CD4-positive, alpha-beta T cell (primary cell): Measurements from ENCODE around the gene GLP2R. TPM values are rescaled to one million over a fixed set of nuclear protein-coding genes. Genes with fewer than 3 reads are reported as not detected.

ENCODE experiments used
- ATAC-seq: fragments of 200-7000 bp; cut with Tn5 transposase; one replicate; pipeline ENCODE4 v1.10.0; 2022; ENCODE audit warnings: mild to moderate bottlenecking; ENCODE audit not compliant: poor library complexity
- CTCF ChIA-PET: fragments of 350-600 bp; sonication (Branson Sonifier 250); formaldehyde crosslinking; loops from one replicate; lab custom pipeline; 2021; ENCODE audit warnings: antibody characterized with exemption, inconsistent platforms; lab: Charles Lee
- POLR2A ChIA-PET: fragments of 350-600 bp; sonication (Branson Sonifier 250); formaldehyde crosslinking; loops from one replicate; lab custom pipeline; 2021; ENCODE audit warnings: antibody characterized with exemption, inconsistent platforms; lab: Charles Lee
- DNase-seq, 14 experiments: peaks; one replicate each; pipeline ENCODE4 v3.0.0-alpha.2; 2013 to 2020; ENCODE audit warnings: mixed read lengths in 2 of 14
- H3K27ac ChIP-seq, 2 donors: one replicate each; pipeline versions ENCODE4 v1.5.1 to v1.7.0; 2013; ENCODE audit warnings: low read length in 2 of 2, low read depth in 1 of 2, mild to moderate bottlenecking in 1 of 2
- H3K27me3 ChIP-seq, 2 experiments: 1 replicate in 1 of 2; 2 replicates in 1 of 2; pipeline versions ENCODE4 v1.6.1 to v1.7.0; 2013; ENCODE audit warnings: low read length in 2 of 2, control low read depth in 1 of 2, mild to moderate bottlenecking in 1 of 2, moderate library complexity in 1 of 2; ENCODE audit not compliant: insufficient read depth in 2 of 2, control insufficient read depth in 1 of 2
- H3K36me3 ChIP-seq: one replicate; pipeline ENCODE4 v1.6.1; 2013; ENCODE audit warnings: low read length, control low read depth; ENCODE audit not compliant: insufficient read depth
- H3K4me1 ChIP-seq: one replicate; pipeline ENCODE4 v1.6.1; 2013; ENCODE audit warnings: low read length, control low read depth; ENCODE audit not compliant: insufficient read depth
- H3K4me3 ChIP-seq: one replicate; pipeline ENCODE4 v1.5.1; 2013; ENCODE audit warnings: mild to moderate bottlenecking, low read length, moderate library complexity
- H3K9me3 ChIP-seq, 2 experiments: 1 replicate in 1 of 2; 2 replicates in 1 of 2; pipeline versions ENCODE4 v1.6.1 to v1.7.0; 2013; ENCODE audit warnings: low read length in 2 of 2, mild to moderate bottlenecking in 2 of 2, control low read depth in 1 of 2, moderate library complexity in 1 of 2; ENCODE audit not compliant: control insufficient read depth in 1 of 2, insufficient read depth in 1 of 2
- H3K27ac Mint-ChIP-seq: one replicate; pipeline ENCODE4 v1.8.0; 2020; ENCODE audit warnings: mixed read lengths
- H3K27me3 Mint-ChIP-seq: one replicate; pipeline ENCODE4 v1.8.0; 2021; ENCODE audit warnings: mixed read lengths
- H3K36me3 Mint-ChIP-seq: one replicate; pipeline ENCODE4 v1.8.0; 2021; ENCODE audit warnings: low read depth, mixed read lengths
- H3K4me1 Mint-ChIP-seq: one replicate; pipeline ENCODE4 v1.8.0; 2021; ENCODE audit warnings: low read depth, mixed read lengths
- H3K4me3 Mint-ChIP-seq: one replicate; pipeline ENCODE4 v1.8.0; 2020; ENCODE audit warnings: mild to moderate bottlenecking, mixed read lengths
- H3K9me3 Mint-ChIP-seq: one replicate; pipeline ENCODE4 v1.8.0; 2020; ENCODE audit warnings: mixed read lengths
- intact Hi-C, 2 experiments: fragments of 100-400 bp; cut with DNase I in 1 of 2; cut with micrococcal nuclease in 1 of 2; formaldehyde crosslinking; loops; one replicate each; pipeline versions ENCODE4 v1.15.1 to v1.9.0; 2023 to 2025; cut with DNase I, micrococcal nuclease
- total RNA-seq, 174 experiments: library from RNA in 2 of 174; stranded (reverse) in 2 of 174; gene quantifications; one replicate each; pipeline ENCODE4 v1.2.3 and lab custom pipeline; 2021 to 2026
- TF ChIP-seq, protein P1 (sequence below): fragments of 200-600 bp; IDR thresholded peaks from one replicate; pipeline ENCODE4 v1.8.0; 2022; ENCODE audit warnings: antibody characterized with exemption, mild to moderate bottlenecking

Gene GLP2R
- total RNA-seq, 2 experiments from 2014 or later, result not detected

DNA sequence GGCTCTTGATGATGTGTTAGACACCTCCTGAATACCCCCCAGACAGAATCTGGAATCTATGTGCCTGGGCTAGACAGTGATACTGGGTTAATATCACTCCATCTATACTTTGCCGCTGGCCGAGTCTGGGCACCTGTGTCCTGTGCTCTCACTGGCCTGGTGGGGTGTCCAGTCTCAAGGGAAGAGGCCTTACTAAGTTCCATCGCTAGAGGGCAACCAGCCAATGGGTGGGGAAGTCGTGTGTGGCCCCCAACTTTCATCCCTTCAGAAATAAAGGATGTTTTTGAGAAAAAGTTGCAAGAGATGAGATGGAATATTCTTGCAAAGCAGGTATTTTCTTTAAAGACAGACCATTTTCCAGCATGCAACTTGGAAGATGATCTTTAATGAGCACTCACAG, 1.6 kb upstream of the GLP2R start:
- no peaks in the 10 kb centered on the region for H3K36me3 Mint-ChIP-seq
- Histone ChIP-seq H3K36me3 (no peaks in the 10 kb centered on the region), H3K4me3 (no peak overlapping the region), H3K27me3 (no peaks in the 10 kb centered on the region), H3K9me3 (peaks cover 0 to 10% of the 10 kb centered on the region in 2 experiments), H3K27ac (no peak overlapping the region), H3K4me1 (no peaks in the 10 kb centered on the region)
- no peaks in the 10 kb centered on the region for H3K27me3 Mint-ChIP-seq
- POLR2A ChIA-PET, result no interaction called here
- DNase-seq (no peak), ATAC-seq (no peak)
- no peaks in the 10 kb centered on the region for H3K4me1 Mint-ChIP-seq
- no peaks in the 10 kb centered on the region for H3K9me3 Mint-ChIP-seq
- intact Hi-C loops, result no loop called here
- H3K27ac Mint-ChIP-seq, result no peak overlapping the region
- no peak overlapping the region for H3K4me3 Mint-ChIP-seq
- CTCF ChIA-PET, result no interaction called here
- TF ChIP-seq, protein P1, sequence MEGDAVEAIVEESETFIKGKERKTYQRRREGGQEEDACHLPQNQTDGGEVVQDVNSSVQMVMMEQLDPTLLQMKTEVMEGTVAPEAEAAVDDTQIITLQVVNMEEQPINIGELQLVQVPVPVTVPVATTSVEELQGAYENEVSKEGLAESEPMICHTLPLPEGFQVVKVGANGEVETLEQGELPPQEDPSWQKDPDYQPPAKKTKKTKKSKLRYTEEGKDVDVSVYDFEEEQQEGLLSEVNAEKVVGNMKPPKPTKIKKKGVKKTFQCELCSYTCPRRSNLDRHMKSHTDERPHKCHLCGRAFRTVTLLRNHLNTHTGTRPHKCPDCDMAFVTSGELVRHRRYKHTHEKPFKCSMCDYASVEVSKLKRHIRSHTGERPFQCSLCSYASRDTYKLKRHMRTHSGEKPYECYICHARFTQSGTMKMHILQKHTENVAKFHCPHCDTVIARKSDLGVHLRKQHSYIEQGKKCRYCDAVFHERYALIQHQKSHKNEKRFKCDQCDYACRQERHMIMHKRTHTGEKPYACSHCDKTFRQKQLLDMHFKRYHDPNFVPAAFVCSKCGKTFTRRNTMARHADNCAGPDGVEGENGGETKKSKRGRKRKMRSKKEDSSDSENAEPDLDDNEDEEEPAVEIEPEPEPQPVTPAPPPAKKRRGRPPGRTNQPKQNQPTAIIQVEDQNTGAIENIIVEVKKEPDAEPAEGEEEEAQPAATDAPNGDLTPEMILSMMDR, result no peak

DNA sequence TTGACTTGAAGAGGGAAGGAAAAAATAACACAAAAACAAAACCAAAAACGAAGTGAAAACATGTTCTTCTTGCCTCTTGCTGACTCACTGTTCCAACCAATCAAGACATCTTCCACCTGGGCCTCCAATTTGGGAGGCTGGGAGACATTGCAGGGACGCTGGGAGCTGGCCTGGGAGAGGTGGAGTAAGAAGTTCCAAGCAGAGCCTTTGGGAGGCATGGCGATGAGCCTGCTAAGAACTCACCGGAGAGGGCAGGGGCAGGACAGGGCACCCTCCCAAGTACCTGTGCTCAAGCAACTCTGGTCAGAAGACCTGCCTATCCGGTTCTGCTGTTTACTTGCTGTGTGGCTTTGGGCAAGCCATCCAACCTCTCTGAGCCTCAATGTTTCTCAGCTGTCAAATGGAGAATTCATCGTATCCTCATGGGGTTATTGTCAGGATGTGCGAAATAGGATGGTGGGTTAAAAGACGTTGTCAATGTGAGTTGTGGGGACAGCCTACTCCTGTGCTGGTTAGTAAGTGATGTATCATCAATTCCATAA, 856 bp upstream of the GLP2R start:
- no peak overlapping the region for H3K27ac Mint-ChIP-seq
- intact Hi-C loops, result no loop called here
- Histone ChIP-seq H3K4me1 (no peaks in the 10 kb centered on the region), H3K36me3 (no peaks in the 10 kb centered on the region), H3K9me3 (peaks cover 0 to 10% of the 10 kb centered on the region in 2 experiments), H3K27me3 (peaks cover 0 to 6% of the 10 kb centered on the region in 2 experiments), H3K27ac (no peak overlapping the region), H3K4me3 (no peak overlapping the region)
- CTCF ChIA-PET, result no interaction called here
- no peaks in the 10 kb centered on the region for H3K27me3 Mint-ChIP-seq
- TF ChIP-seq, protein P1, result no peak
- ATAC-seq (no peak), DNase-seq (no peak)
- H3K36me3 Mint-ChIP-seq, result no peaks in the 10 kb centered on the region
- no peaks in the 10 kb centered on the region for H3K4me1 Mint-ChIP-seq
- no peaks in the 10 kb centered on the region for H3K9me3 Mint-ChIP-seq
- H3K4me3 Mint-ChIP-seq, result no peak overlapping the region
- POLR2A ChIA-PET, result no interaction called here

DNA sequence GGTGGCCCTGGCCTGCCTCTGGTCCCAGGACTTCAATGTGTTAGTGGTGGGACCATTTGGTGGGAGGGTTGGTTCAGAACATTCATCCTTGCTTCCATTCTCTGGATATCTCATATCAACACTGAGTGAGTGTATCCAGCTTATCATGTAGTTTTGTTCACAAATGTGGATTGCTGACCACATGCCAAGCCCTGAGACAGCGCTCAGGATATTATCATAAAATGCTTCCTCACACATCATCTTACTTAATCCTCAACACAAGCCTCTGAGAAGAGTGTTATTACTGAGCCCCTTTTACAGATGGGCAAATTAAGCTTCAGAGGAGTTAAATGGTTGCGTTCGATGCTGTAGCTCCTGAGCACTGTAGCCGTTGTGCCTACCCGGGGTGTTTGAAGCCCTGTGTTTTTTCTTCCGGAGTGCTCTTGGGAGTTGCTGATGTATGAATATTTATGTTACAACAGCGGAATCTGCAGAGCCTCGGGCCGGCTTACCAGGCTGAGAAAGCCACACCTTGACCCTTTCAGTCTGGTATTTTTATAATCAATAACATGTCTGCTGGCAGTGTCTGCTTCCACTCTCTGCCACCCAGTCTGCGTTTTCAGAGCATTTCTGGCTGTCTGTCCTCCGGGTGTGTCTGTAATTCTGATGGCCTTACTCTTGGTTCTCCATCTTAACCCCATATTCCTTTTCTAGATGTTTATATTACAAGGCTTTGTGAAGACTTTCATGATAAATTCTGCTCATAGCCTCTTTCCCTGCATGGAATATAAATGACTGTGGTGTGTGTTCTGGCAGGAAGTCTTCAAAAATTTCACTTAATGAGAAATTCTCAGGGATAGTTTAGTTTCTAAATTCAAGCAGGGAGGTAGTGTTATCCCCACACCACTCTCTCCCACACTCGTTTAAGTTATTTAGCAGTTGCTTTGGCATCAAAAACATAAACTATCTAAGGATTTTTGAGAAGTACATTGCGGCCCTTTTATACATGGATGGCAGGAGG, 2.9 kb downstream of the GLP2R start:
- ATAC-seq (no peak), DNase-seq (no peak)
- TF ChIP-seq, protein P1, result no peak
- H3K4me3 Mint-ChIP-seq, result no peak overlapping the region
- peaks cover 7% of the 10 kb centered on the region for H3K27me3 Mint-ChIP-seq
- no peaks in the 10 kb centered on the region for H3K9me3 Mint-ChIP-seq
- peaks cover 0 to 4% of the 10 kb centered on the region in 2 experiments for H3K9me3 ChIP-seq
- H3K36me3 ChIP-seq, result no peaks in the 10 kb centered on the region
- H3K27me3 ChIP-seq, result peaks cover 0 to 7% of the 10 kb centered on the region in 2 experiments
- POLR2A ChIA-PET, result no interaction called here
- CTCF ChIA-PET, result no interaction called here
- H3K4me1 ChIP-seq, result no peaks in the 10 kb centered on the region
- intact Hi-C loops, result no loop called here
- H3K4me1 Mint-ChIP-seq, result no peaks in the 10 kb centered on the region
- H3K36me3 Mint-ChIP-seq, result no peaks in the 10 kb centered on the region
- no peak overlapping the region for H3K4me3 ChIP-seq
- no peak overlapping the region for H3K27ac ChIP-seq
- H3K27ac Mint-ChIP-seq, result no peak overlapping the region
